Stimulated activated CD4-positive, alpha-beta T cell treated with anti-CD3 and anti-CD28 coated beads, TNF-alpha, amount 100 ng/mL, for 1 hour (primary cell): ENCODE results near the gene PDE3A.

Experiments
- DNase-seq, 3 donors: peaks; one replicate each; pipeline ENCODE4 v3.0.0-alpha.2; 2020; ENCODE audit warnings: low read depth in 3 of 3, low spot score in 1 of 3

PDE3A gene

DNA sequence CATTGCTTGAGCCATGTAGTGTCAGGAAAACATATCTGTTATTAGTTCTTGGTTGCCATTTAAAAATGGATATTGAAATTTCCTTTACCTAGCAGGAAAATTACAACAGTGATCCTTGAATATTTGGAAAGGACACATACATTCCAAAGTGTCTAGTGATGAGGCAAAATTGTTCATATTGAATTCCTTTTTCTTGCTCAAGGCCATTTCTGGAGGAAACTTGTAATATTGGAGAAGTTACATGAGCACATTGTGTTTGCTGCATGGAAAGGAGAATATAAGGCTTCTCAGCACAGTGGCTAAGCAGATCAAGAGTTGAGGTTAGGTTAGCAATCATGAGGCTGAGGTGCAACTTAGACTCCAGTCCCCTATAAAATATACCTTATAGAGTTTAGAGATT, 121.9 kb downstream of the PDE3A start:
- DNase-seq = no peak

DNA sequence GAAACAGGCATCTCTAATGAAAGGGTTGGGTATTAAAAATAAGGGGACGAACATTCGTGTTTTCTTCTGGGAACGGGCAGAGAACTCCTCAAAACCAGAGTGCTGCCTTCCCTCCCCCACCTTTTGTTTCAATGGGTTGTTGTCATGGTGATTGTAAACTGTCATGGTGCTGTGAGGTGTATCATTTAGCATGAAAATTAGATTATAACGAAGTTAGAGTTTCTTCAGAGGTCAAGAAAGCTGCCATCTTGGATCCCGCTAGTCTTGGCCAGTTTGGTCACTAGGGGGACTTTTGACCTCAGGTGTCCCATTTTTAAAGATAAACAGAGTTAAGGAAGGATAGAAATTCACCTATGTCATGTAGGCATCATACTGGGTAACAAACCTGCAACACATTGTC, 123.0 kb downstream of the PDE3A start:
- no peak for DNase-seq

DNA sequence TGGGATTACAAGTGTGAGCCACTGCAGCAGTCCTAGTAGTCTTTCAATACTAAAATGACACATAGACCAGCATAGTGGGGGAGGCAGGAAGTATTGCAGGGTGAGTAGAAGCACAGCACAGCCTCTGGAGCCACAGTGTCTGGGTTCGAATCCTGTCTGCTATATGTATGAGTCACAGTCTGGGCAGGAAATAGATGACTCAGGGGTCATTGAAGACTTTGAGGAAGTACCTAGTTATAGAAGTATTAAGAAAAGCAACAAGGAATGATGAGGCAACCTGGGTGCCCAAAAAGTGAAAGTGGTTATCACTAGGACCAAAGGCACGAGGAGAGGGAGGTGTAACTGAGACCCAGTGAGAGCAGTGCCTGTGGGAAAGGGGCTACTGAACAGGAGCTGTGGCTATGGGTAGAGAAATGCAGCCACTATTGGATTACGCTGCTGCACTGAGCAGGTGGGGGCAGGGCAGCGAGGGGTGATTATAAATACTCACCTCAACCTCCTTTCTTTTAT, 124.0 kb downstream of the PDE3A start:
- DNase-seq = no peak

DNA sequence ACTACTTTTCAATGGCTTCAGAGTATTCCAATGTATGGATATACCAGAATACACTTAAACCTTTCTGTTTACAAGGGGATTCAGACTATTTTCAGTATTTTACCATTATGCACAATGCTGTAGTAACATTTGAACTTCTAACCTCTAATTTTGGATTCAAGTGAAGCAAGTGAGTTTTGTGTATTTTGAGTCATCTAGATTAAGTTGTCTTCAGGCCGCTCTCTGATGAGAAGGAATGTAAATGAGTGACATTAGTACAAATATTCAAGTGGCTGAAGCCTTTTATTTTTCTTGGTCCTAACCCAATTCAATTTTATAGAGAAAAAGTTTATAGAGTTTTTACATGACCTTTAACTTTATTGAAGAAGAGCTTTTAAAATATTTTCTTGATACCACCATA, 125.6 kb downstream of the PDE3A start:
- DNase-seq = no peak

DNA sequence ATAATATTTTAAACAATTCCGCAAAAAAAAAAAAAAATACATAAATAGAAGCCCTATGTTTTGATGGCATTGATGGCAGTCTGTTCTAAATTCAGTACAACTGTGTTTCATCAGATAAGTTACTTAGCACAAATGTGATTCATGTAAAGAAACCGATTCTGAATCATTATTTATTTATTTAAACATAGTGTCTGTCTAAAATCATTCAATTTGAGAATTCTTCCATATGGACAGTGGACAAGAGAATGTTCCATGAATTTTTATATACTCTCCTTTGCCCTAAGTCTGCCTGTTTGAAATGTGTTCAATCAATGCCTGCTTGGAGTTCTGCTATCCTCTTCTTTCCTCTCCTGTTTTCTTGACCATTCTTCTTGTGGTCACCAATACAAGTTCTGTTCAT, 126.5 kb downstream of the PDE3A start:
- no peak for DNase-seq

DNA sequence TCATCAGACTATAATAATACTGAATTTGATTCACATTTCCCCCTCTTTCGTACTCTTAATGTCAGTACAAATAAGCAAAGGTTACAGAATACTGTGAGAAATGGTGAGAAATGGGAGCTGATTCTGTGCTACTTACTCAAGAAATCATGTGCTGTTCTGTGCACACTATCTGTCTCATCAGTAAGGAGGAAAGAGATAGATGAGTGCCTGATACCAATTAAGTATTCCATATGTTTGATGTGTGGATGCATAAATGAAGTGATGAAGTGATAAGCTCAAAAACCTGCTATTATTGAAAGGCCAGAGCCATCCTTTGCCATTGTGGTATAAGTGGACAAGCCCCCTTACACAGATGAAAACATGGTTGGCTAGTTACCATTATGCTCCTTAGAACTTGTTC, 127.7 kb downstream of the PDE3A start:
- no peak for DNase-seq

DNA sequence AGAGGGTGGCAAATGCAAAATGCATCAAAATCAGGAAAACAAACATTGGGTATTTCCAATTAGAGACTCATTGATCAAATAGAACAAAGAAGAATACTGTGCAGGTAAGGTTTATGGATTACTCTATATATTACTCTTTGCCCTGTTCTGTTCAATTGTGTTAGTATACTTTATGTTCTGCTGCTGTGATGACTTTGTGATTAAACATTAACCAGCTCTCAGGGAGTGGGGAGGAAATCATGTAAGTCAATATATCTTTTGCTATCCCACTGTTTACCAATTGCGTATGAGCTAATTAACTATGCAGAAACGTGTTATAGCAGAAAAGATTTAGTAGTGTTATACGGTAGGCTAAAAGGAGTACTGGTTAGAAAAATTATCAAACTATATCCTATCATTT, 129.4 kb downstream of the PDE3A start:
- DNase-seq = no peak

DNA sequence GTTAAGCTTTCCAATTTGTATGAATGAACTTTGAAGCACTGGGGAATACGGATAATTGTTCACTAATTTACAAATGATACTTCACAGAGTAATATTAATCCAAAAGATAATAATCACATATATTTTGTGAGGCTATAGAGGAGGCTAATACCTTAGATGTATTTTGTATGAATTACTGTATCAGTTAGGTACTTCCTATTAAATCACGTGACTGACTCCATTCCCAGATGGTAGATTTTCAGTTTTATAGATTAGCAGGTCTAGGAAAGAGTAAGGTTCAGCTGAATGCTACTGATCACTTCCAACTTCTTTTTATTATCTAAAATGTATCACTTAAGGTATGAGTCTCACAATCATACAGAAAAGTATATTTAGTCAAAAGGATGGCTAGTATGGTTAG, 133.6 kb downstream of the PDE3A start:
- no peak for DNase-seq

DNA sequence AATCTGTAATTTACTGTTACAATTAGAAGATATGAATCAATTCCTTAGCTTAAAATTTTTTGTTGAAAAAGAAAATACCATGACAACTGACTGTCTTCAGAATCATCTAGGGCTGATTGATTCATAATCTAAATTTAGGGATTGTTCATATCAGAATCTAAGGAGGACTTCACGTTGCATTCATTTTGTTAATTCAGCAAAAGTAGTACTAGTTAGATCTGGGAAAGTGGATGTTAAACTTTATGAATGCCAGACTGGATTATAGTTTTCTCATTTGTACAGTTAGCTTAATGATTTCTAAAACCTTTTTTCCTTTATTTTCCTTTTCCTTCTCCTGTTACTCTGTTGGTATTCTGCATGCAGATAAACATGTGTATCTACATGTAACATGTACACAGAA, 135.5 kb downstream of the PDE3A start:
- no peak for DNase-seq

DNA sequence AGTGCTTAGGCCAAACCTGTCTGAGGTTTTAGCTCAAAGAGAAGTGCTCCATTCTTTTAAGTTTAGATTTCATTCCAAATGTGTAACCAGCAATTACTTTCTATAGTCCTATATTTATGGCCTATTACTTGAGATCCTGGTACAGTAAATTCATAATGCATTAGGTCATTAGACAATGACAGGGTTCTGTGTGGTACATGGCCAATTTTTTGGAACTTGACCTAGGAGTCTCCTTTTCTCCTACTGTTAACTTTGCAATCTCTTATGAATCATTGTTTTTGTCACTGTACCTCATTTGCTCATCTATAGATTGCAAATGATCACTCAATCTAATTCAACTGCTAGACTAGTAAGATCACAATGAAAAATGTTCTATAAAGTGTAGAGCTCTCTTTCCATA, 136.7 kb downstream of the PDE3A start:
- DNase-seq = no peak

DNA sequence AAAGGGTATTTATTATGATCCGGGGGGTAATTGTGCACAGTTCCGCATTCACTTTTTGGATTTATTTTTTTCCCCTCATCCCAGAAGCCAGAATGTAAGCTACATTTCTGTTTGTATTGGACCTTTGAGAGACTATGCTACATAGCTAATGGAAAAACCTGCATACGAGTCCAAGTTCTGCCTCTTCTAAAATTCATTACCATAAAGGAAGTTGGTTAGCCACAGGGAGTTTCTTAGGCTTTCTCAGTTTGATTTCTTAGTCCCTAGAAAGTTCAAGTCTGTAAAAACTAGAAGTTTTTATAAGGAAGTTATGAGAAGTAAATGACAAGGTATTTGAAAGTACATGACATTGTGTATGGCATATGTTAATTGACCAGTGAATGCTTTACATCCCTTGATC, 138.7 kb downstream of the PDE3A start:
- no peak for DNase-seq

DNA sequence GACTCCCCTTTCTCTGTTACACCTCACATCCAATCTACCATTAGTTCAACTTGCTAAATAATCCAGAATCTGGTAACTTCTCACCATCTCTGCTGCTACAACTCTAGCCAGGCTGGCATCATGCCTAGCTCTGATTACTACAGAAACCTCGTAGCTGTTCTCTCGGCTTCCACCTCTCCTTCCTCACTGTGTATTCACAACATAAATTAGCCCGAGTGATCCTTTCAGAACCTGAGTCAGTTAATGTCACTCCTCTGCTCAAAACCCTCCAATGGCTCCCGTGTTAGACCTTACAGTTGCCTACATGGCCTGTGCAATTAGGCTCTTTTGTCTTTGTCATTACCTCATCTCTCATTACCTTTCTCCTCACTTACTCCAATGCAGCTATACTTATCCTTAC, 139.4 kb downstream of the PDE3A start:
- no peak for DNase-seq

DNA sequence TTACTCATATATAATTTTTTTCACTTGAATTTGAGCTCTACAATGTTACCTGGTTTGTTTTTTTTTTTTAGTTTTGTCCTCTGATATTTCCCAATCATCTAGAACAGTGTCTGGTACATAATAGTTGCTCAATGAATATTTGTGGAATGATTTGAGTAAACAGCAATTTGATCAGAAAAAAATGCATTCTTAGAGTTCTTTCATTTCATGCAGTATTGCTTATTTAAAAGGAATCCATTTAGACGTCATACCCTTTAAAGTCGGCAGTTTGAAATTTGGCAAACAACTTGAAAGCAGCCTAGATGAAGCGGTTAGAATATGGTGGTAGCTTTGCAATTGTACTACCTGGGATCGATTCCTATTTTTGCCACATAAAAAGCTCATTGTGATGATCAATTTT, 140.0 kb downstream of the PDE3A start:
- DNase-seq = no peak

DNA sequence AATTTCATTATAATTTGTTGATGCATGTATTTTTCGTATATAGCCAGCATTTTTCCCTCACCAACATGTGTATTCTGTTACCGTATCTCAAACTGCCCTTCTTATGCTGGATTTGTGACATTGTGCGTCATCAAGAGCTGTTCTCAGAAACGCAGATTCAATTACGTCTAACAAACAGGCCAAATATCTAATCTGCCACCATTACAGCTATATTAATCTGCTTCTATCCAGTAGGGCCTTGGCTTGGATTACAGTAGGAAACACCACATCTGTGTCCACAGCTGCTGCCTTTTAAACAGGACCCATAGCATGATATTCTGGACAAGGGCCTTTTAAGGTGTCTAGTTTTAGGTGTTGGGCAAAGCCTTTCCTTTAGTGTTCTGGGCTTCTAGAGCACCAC, 140.6 kb downstream of the PDE3A start:
- DNase-seq = no peak

DNA sequence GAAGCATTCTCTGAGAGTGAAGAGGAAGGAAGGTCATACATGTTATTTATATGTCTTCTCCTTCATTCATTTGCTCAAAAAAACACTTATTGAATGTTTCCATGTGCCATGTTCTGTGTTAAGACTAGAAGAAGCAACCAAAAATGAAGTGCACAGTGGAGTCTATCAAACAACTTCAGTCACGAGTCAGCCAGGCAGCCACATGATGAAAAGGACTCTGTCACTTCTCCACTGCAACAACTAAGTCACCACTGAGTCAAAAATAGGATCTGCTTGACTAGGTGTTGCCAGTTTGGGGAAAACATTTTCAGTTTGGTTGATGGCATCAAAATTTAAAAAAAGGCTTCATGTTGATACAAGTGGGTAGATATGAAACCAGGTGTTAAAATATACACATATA, 142.5 kb downstream of the PDE3A start:
- DNase-seq = no peak

DNA sequence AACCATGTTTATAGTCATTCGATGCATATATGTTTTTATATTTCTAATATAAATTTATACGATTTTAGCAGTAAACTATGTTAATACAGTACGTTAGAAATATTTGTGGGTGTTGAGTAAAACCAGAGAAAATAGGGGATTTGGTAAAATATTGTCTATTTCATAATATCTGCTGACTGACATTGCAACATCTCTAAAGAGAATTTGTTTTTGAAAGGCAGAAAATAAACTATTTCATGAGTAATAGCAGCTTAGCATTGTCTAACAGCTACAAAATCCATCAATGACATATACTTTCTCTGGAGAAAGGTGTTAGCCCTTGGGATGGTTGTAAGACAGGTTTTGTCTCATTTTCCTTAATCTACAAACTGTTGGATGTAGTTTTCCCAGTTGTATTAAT, 144.9 kb downstream of the PDE3A start:
- no peak for DNase-seq

DNA sequence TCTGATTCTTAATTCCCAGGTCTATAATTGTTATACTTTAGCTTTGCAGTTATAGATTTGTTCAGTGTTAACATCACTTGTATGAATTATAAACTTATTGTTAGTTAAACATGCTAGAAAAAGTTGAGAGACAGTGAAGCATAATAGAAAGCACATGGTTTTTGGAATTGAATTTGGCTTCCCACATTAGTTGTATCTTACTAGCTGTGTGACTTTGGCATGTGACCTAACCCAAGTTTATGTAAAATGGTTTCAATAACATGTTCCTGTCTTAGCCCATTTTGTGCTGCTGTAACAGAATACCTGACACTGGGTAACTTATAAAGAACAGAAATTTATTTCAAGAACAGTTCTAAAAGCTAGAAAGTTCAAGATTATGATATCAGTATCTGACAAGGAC, 146.3 kb downstream of the PDE3A start:
- DNase-seq = no peak

DNA sequence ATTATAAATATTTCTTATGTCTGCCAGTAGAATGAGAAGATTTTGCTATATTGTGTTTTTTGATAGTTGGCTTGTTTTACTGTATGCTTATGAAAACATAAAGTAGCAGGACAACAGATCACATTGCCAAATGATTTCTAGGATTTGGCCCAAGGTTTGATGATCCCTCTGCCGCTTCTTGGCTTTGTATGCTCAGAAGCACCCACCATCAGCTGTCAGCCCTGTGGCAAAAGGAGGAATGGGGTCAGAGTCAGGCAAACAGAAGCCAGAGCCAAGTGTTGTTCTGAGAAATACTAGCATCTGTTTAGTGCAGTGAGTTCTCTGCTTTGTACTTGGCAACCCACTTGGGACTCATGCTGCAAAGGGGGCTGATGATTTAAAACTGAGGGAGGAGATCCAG, 152.2 kb downstream of the PDE3A start:
- DNase-seq = no peak

DNA sequence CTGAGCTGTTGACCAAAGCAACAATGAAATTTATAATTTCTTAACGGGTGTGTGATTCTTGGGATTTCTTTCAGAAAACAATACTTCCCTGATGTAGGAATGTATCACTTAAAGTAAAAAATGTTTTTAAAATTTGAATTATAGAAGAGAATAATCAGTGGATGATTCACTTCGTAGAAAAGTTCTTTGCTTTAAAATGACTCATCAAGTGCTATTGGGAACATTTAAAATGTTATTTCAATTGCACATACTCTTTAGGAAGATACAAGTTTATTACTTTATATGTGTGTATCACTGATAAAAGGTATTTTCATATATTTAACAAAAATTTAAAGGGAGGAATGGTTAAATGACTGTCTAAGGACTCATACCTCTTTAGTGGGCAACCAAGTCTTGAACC, 155.3 kb downstream of the PDE3A start:
- DNase-seq = no peak

DNA sequence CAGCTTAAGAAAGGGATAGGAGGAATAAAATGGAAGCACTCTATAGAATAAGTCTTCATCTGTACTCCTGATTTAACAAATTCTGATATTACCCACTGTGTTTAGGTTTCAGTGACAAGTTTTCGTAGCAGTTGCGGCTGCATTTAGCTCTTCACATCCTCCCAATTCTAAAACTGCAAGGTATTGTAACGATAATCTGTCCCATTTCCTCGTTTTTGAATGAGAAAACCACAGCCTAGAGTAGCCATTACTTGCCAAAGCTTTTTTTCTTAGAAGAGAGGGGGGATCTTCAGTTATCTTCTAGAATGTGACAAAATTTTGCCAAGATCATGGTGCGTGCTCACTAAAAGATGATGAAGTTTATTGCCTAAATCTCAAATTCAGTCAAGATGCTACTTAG, 155.8 kb downstream of the PDE3A start:
- no peak for DNase-seq

DNA sequence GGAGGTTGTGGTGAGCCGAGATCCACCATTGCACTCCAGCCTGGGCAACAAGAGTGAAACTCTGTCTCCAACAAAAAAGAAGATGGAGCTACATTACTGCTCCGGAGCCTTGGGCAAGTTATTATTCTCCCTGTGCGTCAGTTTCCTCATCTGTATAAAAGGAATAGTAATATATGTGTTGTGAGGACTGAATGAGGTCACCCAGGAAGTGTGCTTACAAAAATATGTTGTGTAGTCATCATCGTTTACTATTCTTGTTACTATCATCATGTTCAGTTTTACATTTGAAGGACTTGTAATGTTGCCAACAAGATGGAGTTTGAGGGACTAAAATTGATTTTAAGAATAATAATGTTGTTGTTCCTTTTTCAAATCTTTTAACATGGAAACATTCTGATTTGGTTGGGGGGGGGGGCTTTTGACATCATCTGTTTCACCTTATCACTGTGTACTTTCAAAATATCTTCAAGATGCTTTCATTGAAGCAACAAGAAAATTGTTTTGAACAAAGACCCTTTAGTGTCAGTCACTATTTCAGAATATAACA, 156.8 kb downstream of the PDE3A start:
- DNase-seq = no peak

DNA sequence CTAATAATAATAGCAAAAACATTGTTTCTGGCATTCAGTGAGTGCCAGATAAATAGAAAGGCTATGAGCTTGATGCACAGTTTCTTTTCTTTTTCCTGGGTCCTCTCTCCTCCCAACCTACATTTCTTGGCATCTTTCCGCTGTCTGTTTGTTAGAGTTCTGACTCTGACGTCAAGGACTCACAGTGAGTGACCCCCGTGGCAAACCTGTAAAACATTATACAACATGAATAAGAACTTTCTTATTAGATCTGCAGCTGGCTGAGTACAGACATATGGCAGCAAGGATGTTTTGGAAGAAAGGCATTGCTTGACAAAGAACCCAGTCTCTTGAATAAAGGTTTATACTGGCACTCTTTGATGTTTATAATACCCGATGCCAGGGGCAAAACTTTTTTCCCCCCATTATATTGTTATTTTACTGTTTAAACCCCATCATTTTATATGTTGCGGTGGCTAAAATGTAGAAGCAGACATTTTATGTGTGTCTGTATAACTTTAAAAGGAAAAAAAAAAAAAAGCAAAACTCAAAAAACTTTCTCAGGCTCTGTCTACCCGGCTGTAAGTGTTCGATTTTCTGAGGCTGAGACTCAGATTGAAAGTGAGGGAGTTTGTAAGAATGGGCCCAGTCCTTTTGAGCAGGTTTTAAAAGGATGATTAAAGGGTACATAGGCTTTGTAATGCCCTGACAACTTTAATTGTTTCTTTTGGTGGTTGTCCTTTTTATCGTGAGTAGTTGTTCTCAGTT, 159.3 kb downstream of the PDE3A start:
- no peak for DNase-seq

DNA sequence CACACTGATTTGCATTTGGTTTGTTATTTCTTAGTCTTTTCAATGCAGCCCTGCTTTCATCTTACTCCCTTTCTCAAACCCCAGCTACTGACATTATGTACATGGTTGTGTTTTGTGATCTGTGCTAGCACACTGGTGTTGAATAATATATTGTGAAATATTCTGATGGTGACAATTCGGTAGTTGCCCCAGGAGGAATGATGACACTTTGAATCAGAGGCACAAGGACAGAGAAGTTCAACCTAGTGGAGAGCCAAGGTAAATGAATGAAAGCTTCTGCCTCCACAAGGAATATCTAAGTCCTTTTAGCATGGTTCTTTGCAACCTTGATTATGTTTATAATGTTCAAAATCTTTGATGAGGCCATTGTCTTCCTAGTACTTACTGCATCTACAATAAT, 159.9 kb downstream of the PDE3A start:
- no peak for DNase-seq
